PFSK-1 (cell line): ENCODE data around the gene VTI1A.

Experiments used
- FOXP2 ChIP-seq: optimal IDR thresholded peaks from 2 replicates; pipeline ENCODE3; 2011; ENCODE audit warnings: borderline replicate concordance, control low read depth, inconsistent platforms; ENCODE audit not compliant: insufficient read depth; ENCODE audit errors: extremely low read length, extremely low read depth
- POLR2AphosphoS5 ChIP-seq: IDR thresholded peaks from 2 replicates; pipeline ENCODE4 v1.6.1; 2012; ENCODE audit warnings: low read depth, mild to moderate bottlenecking, control low read depth, low read length, moderate library complexity
- SIN3A ChIP-seq: IDR thresholded peaks from 2 replicates; pipeline ENCODE4 v1.6.1; 2012; ENCODE audit warnings: mild to moderate bottlenecking, low read length, moderate library complexity, borderline replicate concordance; ENCODE audit not compliant: insufficient read depth
- TAF1 ChIP-seq: IDR thresholded peaks from 2 replicates; pipeline ENCODE4 v1.6.1; 2012; ENCODE audit warnings: low read length, control low read depth, borderline replicate concordance; ENCODE audit not compliant: insufficient read depth
- TF ChIP-seq, protein P1 (sequence below), 2 experiments: IDR thresholded peaks; 2 replicates each; pipeline versions ENCODE4 v1.6.1 to v1.8.0; 2011 to 2012; ENCODE audit warnings: low read depth in 2 of 2, low read length in 2 of 2, control low read depth in 1 of 2, inconsistent platforms in 1 of 2, mild to moderate bottlenecking in 1 of 2, moderate library complexity in 1 of 2; ENCODE audit not compliant: insufficient read depth in 1 of 2

DNA sequence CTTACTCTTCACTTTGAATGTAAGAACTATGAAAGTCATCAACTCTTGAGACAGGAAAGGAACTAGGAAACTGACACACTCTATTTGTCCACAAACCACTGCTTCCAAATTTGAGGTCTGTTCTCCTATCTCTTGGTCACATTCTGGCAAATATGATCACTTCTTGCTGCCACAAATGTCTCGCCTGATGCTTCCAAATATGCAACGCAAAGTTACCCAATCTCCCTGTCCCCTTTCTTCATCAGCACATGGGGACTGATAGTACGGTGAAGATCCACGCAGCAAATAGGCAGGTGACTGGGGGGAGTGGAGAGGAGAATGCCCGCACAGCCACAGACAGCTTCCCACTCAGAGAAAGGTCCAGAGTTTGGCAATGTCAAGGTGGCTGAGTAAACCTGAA, 410.5 kb downstream of the VTI1A start:
- TF ChIP-seq, protein P1, sequence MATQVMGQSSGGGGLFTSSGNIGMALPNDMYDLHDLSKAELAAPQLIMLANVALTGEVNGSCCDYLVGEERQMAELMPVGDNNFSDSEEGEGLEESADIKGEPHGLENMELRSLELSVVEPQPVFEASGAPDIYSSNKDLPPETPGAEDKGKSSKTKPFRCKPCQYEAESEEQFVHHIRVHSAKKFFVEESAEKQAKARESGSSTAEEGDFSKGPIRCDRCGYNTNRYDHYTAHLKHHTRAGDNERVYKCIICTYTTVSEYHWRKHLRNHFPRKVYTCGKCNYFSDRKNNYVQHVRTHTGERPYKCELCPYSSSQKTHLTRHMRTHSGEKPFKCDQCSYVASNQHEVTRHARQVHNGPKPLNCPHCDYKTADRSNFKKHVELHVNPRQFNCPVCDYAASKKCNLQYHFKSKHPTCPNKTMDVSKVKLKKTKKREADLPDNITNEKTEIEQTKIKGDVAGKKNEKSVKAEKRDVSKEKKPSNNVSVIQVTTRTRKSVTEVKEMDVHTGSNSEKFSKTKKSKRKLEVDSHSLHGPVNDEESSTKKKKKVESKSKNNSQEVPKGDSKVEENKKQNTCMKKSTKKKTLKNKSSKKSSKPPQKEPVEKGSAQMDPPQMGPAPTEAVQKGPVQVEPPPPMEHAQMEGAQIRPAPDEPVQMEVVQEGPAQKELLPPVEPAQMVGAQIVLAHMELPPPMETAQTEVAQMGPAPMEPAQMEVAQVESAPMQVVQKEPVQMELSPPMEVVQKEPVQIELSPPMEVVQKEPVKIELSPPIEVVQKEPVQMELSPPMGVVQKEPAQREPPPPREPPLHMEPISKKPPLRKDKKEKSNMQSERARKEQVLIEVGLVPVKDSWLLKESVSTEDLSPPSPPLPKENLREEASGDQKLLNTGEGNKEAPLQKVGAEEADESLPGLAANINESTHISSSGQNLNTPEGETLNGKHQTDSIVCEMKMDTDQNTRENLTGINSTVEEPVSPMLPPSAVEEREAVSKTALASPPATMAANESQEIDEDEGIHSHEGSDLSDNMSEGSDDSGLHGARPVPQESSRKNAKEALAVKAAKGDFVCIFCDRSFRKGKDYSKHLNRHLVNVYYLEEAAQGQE (IDR thresholded peaks at IDR 0.05; ENCODE audit: insufficient read depth in 1 of 2, low read depth in 2 of 2, low read length in 2 of 2), result no peak
- TF ChIP-seq TAF1, result no peak
- TF ChIP-seq POLR2AphosphoS5, result no peak
- no peak for TF ChIP-seq SIN3A
- TF ChIP-seq FOXP2, result no peak
